SK-N-SH (cell line): Measurements from ENCODE around the gene TMEM187. TPM values are rescaled to one million over a fixed set of nuclear protein-coding genes. Genes with fewer than 3 reads are reported as not detected.

ENCODE experiments used
- CTCF ChIA-PET: fragments of 300-600, 350-600 bp; formaldehyde crosslinking; extraction: SDS; loops from one replicate; lab custom pipeline; 2021; lab: Yijun Ruan, JAX
- POLR2A ChIA-PET: fragments of 350-600 bp; sonication (Branson Sonifier 250); formaldehyde crosslinking; extraction: SDS; loops from one replicate; lab custom pipeline; 2020; ENCODE audit warnings: antibody characterized with exemption, inconsistent platforms; lab: Yijun Ruan, JAX
- DNase-seq: peaks from one replicate; pipeline ENCODE4 v3.0.0; 2012
- H2AFZ ChIP-seq: fragments of 200-600 bp; sonication (generic); 2 replicates; pipeline ENCODE4 v1.8.1; 2016; ENCODE audit warnings: antibody characterized with exemption, mild to moderate bottlenecking, low read depth
- H3F3A ChIP-seq: fragments of 200-600 bp; sonication (generic); replicated peaks from 2 replicates; pipeline ENCODE3; 2016; ENCODE audit warnings: antibody characterized with exemption, mild to moderate bottlenecking; ENCODE audit not compliant: insufficient read depth
- H3K27ac ChIP-seq, 2 experiments: fragments of 200-500 bp in 1 of 2; fragments of 200-600 bp in 1 of 2; sonication (Bioruptor generic) in 1 of 2; sonication (generic), shearing (Covaris generic) in 1 of 2; 2 replicates each; pipeline versions ENCODE4 v1.5.1 to v1.6.1; 2014 to 2016; ENCODE audit warnings: low read depth in 2 of 2, inconsistent platforms in 1 of 2, low read length in 1 of 2, mild to moderate bottlenecking in 1 of 2, mixed read lengths in 1 of 2
- H3K27me3 ChIP-seq: fragments of 200-600 bp; sonication (generic), shearing (Covaris generic); 2 replicates; pipeline ENCODE4 v1.6.1; 2016; ENCODE audit warnings: mixed run types; ENCODE audit not compliant: insufficient read depth
- H3K36me3 ChIP-seq, 2 experiments: fragments of 200-500 bp in 1 of 2; fragments of 200-600 bp in 1 of 2; sonication (Bioruptor generic) in 1 of 2; sonication (generic) in 1 of 2; replicated peaks in 1 of 2; 2 replicates each; pipeline versions ENCODE3 to v1.5.1; 2014 to 2016; ENCODE audit warnings: low read length in 1 of 2, mild to moderate bottlenecking in 1 of 2; ENCODE audit not compliant: insufficient read depth in 2 of 2, control insufficient read depth in 1 of 2
- H3K4me1 ChIP-seq, 2 experiments: fragments of 200-500 bp in 1 of 2; fragments of 200-600 bp in 1 of 2; sonication (Bioruptor generic) in 1 of 2; sonication (generic), shearing (Covaris generic) in 1 of 2; 2 replicates each; pipeline versions ENCODE4 v1.5.1 to v1.6.1; 2014 to 2016; ENCODE audit warnings: low read depth in 1 of 2, low read length in 1 of 2, mixed run types in 1 of 2; ENCODE audit not compliant: insufficient read depth in 2 of 2, control insufficient read depth in 1 of 2
- H3K4me2 ChIP-seq: fragments of 200-600 bp; sonication (generic), shearing (Covaris generic); 2 replicates; pipeline ENCODE4 v1.6.1; 2017; ENCODE audit warnings: mixed run types
- H3K4me3 ChIP-seq, 2 experiments: fragments of 200-500 bp in 1 of 2; fragments of 200-600 bp in 1 of 2; sonication (Bioruptor generic) in 1 of 2; sonication (generic), shearing (Covaris generic) in 1 of 2; 2 replicates each; pipeline versions ENCODE4 v1.5.1 to v1.8.1; 2014 to 2016; ENCODE audit warnings: low read depth in 2 of 2, inconsistent platforms in 1 of 2, low read length in 1 of 2, mild to moderate bottlenecking in 1 of 2, mixed read lengths in 1 of 2, moderate library complexity in 1 of 2
- H3K79me2 ChIP-seq: fragments of 200-600 bp; sonication (generic); 2 replicates; pipeline ENCODE4 v1.8.1; 2017; ENCODE audit warnings: mild to moderate bottlenecking; ENCODE audit not compliant: insufficient read depth
- H3K9ac ChIP-seq: fragments of 200-600 bp; sonication (generic); 2 replicates; pipeline ENCODE4 v1.6.1; 2017; ENCODE audit warnings: mixed run types
- H3K9me2 ChIP-seq: fragments of 200-600 bp; sonication (generic); 2 replicates; pipeline ENCODE4 v1.6.1; 2017; ENCODE audit warnings: mixed run types
- H3K9me3 ChIP-seq: fragments of 200-600 bp; sonication (generic); 2 replicates; pipeline ENCODE4 v1.6.1; 2017; ENCODE audit warnings: mixed run types, mild to moderate bottlenecking, moderate library complexity
- H4K20me1 ChIP-seq: fragments of 200-600 bp; sonication (generic); 2 replicates; pipeline ENCODE4 v1.6.1; 2017; ENCODE audit warnings: mild to moderate bottlenecking, mixed run types; ENCODE audit not compliant: insufficient read depth
- CHD2 ChIP-seq: fragments of 150-350 bp; IDR thresholded peaks from 2 replicates; pipeline ENCODE4 v1.6.1; 2018; ENCODE audit warnings: low read length; ENCODE audit not compliant: partially characterized antibody
- EP300 ChIP-seq, 2 experiments: IDR thresholded peaks; 2 replicates each; pipeline versions ENCODE4 v1.4.0 to v1.6.1; 2012; ENCODE audit warnings: borderline replicate concordance in 1 of 2, low read depth in 1 of 2, low read length in 1 of 2
- FOXM1 ChIP-seq: IDR thresholded peaks from 2 replicates; pipeline ENCODE4 v1.4.0; 2012; ENCODE audit warnings: low read depth, mild to moderate bottlenecking
- GATA2 ChIP-seq: sonication (generic); formaldehyde crosslinking; IDR thresholded peaks from 2 replicates; pipeline ENCODE4 v1.5.0; 2020; ENCODE audit warnings: mild to moderate bottlenecking, missing genetic modification reagents
- JUND ChIP-seq: IDR thresholded peaks from 2 replicates; pipeline ENCODE4 v1.4.0; 2012
- MEF2A ChIP-seq: IDR thresholded peaks from 2 replicates; pipeline ENCODE4 v1.4.0; 2012; ENCODE audit warnings: low read depth, borderline replicate concordance
- NFIC ChIP-seq: IDR thresholded peaks from 2 replicates; pipeline ENCODE4 v1.4.0; 2012; ENCODE audit warnings: borderline replicate concordance
- SIN3A ChIP-seq: IDR thresholded peaks from 2 replicates; pipeline ENCODE4 v1.6.1; 2012; ENCODE audit warnings: low read depth, mild to moderate bottlenecking, low read length, moderate library complexity, borderline replicate concordance
- TEAD4 ChIP-seq: IDR thresholded peaks from 2 replicates; pipeline ENCODE4 v1.4.0; 2012; ENCODE audit warnings: mild to moderate bottlenecking, borderline replicate concordance; ENCODE audit not compliant: insufficient read depth
- WGBS: methylation state at CpG from one replicate; pipeline ENCODE4 v1.1.6; 2017; ENCODE audit warnings: low lambda C conversion rate; 5-methylcytosine and 5-hydroxymethylcytosine counted together
- polyA plus RNA-seq, 3 experiments: library from polyadenylated mRNA; depleted of rRNA; stranded (reverse); fragments of >200 nt; gene quantifications; 2 replicates each; pipeline ENCODE4 v1.2.3, GENCODE V29; 2012
- TF ChIP-seq, protein P1 (sequence below): IDR thresholded peaks from 2 replicates; pipeline ENCODE4 v1.4.0; 2012; ENCODE audit warnings: low read depth
- TF ChIP-seq, protein P2 (sequence below): fragments of 200-600 bp; sonication (generic); IDR thresholded peaks from 2 replicates; pipeline ENCODE4 v1.6.1; 2017; ENCODE audit warnings: antibody characterized with exemption, mild to moderate bottlenecking, moderate library complexity
- TF ChIP-seq, protein P3 (sequence below): IDR thresholded peaks from 2 replicates; pipeline ENCODE4 v1.6.1; 2012; ENCODE audit warnings: mild to moderate bottlenecking, low read depth, low read length, moderate library complexity
- TF ChIP-seq, protein P4 (sequence below): IDR thresholded peaks from 2 replicates; pipeline ENCODE4; 2012
- TF ChIP-seq, protein P5 (sequence below): IDR thresholded peaks from 2 replicates; pipeline ENCODE4 v1.4.0; 2012; ENCODE audit warnings: low read depth, borderline replicate concordance
- TF ChIP-seq, protein P6 (sequence below): fragments of 150-350 bp; IDR thresholded peaks from 2 replicates; pipeline ENCODE4 v1.6.1; 2016; ENCODE audit warnings: mild to moderate bottlenecking, low read depth, low read length

The TMEM187 gene
- polyA plus RNA-seq, 1 of the 3 experiments (the other 2 are of a cell fraction) = 10.9 TPM

DNA sequence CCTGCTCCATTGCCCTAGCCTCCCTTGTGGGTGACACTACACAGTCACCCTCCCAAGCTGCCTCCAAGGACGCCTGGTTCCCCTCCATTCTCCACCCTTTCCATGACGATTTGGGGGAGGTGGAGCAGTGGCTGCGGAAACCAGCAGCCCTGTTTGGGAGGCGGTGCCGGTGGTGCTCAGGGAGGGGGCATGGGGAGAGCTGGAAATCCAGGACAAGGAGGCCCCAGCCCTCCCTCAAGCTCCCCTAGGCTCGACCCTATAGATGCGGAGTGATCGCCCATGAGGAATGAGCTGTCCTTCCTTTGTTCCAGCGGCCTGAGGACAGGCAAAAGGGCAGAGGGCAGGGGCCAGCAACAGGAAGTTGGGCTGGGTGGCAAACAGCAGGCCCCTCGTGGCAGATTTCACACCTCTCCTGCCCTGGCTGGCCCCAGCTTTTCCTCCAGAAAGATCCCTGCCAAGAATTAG is 24.5 kb upstream of the TMEM187 start:
- CTCF ChIA-PET = interaction anchor here (0.6 to 11.8 kb wide), 7 partner anchors 11 to 818 kb away, joined by 3 to 271 read pairs (median 21); partner anchors contain the start of genes ARHGAP4, HCFC1, NAA10 and PLXNB3
- H3K27ac ChIP-seq = no peak overlapping the region
- POLR2A ChIA-PET = interaction anchor here (1.3 kb wide), 1 partner anchor 21 kb away, joined by 3 read pairs; no protein-coding TSS in a partner anchor

DNA sequence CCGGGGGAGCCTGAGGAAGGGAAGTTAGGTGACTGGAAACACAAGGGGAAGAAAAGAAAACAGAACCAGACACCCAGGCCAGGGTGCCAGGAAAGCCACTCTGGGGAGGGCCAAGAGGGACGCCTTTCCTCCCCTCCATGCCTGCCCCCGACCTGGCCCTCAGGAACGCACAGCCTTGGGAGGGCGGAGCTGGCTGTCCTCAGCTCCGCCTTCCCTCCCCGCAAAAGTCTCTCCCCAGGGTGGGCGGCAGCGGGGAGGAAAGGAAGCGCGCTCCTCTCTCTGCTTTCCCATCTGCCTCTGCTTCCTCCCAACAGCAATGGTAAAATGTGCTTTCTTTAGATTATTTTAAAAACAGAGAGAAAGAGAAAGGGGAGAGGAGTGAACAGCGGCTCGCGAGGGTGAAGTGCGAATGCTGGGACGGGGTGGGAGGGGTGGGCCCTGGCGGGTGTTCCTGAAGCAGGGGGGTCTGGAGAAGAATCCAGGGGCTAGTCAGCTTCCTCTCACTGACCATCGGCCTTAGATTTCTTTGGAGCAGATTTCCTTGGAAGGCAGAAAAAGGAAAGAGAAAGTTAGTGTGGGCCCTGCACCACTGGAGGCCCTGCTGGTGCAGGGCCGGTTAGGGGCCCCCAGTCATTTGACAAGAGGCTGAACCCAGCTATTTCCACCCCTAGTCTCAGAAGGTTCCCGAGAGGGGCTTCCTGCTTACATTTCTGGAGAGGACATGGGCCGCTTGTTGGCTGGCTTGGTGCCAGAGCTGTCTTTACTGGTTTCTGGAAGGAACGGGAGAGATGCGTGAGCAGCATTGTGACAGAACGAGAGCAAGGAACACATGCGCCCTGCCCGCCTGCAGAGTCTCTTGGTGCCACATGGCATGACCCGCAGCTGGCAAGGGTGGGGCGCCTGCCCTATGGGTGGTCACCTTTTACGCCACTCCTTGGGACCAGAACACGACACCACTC is 23.4 kb upstream of the TMEM187 start:
- Histone ChIP-seq H3K27ac (no peak overlapping the region), H3K9me3 (no peaks in the 10 kb centered on the region), H3F3A (peaks cover 19% of the 10 kb centered on the region), H3K36me3 (peaks cover 13 to 65% of the 10 kb centered on the region in 2 experiments), H4K20me1 (peaks cover 14% of the 10 kb centered on the region; the same call in 1 of the 2 replicates), H3K27me3 (no peaks in the 10 kb centered on the region), H3K79me2 (no peaks in the 10 kb centered on the region), H3K4me1 (peaks cover 0 to 2% of the 10 kb centered on the region in 2 experiments; a peak in 1 of 4 replicates), H3K4me2 (no peak overlapping the region), H3K4me3 (no peak overlapping the region), H2AFZ (no peak overlapping the region), H3K9ac (no peak overlapping the region), H3K9me2 (no peaks in the 10 kb centered on the region)
- no peak for DNase-seq
- ChIA-PET POLR2A (no interaction called here), CTCF (interaction anchor here (1.1 to 11.8 kb wide), 10 partner anchors 9 to 991 kb away, joined by 3 to 271 read pairs (median 4); partner anchors contain the start of genes ARHGAP4, HCFC1, NAA10 and PLXNB3)
- WGBS = 95% methylated on average over 24 of the region's 30 CpGs
- TF ChIP-seq FOXM1 (no peak), EP300 (IDR thresholded peaks at IDR 0.05; ENCODE audit: borderline replicate concordance in 1 of 2, low read depth in 1 of 2, low read length in 1 of 2) (no peak), JUND (no peak), MEF2A (no peak), TEAD4 (no peak), SIN3A (no peak), NFIC (no peak)
- TF ChIP-seq, protein P1, sequence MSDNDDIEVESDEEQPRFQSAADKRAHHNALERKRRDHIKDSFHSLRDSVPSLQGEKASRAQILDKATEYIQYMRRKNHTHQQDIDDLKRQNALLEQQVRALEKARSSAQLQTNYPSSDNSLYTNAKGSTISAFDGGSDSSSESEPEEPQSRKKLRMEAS = no peak
- TF ChIP-seq, protein P2, sequence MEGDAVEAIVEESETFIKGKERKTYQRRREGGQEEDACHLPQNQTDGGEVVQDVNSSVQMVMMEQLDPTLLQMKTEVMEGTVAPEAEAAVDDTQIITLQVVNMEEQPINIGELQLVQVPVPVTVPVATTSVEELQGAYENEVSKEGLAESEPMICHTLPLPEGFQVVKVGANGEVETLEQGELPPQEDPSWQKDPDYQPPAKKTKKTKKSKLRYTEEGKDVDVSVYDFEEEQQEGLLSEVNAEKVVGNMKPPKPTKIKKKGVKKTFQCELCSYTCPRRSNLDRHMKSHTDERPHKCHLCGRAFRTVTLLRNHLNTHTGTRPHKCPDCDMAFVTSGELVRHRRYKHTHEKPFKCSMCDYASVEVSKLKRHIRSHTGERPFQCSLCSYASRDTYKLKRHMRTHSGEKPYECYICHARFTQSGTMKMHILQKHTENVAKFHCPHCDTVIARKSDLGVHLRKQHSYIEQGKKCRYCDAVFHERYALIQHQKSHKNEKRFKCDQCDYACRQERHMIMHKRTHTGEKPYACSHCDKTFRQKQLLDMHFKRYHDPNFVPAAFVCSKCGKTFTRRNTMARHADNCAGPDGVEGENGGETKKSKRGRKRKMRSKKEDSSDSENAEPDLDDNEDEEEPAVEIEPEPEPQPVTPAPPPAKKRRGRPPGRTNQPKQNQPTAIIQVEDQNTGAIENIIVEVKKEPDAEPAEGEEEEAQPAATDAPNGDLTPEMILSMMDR = no peak
- TF ChIP-seq, protein P3, sequence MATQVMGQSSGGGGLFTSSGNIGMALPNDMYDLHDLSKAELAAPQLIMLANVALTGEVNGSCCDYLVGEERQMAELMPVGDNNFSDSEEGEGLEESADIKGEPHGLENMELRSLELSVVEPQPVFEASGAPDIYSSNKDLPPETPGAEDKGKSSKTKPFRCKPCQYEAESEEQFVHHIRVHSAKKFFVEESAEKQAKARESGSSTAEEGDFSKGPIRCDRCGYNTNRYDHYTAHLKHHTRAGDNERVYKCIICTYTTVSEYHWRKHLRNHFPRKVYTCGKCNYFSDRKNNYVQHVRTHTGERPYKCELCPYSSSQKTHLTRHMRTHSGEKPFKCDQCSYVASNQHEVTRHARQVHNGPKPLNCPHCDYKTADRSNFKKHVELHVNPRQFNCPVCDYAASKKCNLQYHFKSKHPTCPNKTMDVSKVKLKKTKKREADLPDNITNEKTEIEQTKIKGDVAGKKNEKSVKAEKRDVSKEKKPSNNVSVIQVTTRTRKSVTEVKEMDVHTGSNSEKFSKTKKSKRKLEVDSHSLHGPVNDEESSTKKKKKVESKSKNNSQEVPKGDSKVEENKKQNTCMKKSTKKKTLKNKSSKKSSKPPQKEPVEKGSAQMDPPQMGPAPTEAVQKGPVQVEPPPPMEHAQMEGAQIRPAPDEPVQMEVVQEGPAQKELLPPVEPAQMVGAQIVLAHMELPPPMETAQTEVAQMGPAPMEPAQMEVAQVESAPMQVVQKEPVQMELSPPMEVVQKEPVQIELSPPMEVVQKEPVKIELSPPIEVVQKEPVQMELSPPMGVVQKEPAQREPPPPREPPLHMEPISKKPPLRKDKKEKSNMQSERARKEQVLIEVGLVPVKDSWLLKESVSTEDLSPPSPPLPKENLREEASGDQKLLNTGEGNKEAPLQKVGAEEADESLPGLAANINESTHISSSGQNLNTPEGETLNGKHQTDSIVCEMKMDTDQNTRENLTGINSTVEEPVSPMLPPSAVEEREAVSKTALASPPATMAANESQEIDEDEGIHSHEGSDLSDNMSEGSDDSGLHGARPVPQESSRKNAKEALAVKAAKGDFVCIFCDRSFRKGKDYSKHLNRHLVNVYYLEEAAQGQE = no peak
- TF ChIP-seq, protein P4, sequence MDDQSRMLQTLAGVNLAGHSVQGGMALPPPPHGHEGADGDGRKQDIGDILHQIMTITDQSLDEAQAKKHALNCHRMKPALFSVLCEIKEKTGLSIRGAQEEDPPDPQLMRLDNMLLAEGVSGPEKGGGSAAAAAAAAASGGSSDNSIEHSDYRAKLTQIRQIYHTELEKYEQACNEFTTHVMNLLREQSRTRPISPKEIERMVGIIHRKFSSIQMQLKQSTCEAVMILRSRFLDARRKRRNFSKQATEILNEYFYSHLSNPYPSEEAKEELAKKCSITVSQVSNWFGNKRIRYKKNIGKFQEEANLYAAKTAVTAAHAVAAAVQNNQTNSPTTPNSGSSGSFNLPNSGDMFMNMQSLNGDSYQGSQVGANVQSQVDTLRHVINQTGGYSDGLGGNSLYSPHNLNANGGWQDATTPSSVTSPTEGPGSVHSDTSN = no peak
- TF ChIP-seq, protein P5, sequence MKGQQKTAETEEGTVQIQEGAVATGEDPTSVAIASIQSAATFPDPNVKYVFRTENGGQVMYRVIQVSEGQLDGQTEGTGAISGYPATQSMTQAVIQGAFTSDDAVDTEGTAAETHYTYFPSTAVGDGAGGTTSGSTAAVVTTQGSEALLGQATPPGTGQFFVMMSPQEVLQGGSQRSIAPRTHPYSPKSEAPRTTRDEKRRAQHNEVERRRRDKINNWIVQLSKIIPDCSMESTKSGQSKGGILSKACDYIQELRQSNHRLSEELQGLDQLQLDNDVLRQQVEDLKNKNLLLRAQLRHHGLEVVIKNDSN = no peak

More for the DNA sequence above, 24.5 kb upstream of the TMEM187 start:
- no peak for TF ChIP-seq GATA2 (CRISPR knock-in tag)
- TF ChIP-seq CHD2 = no peak
- TF ChIP-seq, protein P6, sequence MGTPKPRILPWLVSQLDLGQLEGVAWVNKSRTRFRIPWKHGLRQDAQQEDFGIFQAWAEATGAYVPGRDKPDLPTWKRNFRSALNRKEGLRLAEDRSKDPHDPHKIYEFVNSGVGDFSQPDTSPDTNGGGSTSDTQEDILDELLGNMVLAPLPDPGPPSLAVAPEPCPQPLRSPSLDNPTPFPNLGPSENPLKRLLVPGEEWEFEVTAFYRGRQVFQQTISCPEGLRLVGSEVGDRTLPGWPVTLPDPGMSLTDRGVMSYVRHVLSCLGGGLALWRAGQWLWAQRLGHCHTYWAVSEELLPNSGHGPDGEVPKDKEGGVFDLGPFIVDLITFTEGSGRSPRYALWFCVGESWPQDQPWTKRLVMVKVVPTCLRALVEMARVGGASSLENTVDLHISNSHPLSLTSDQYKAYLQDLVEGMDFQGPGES = no peak
- TF ChIP-seq MEF2A = no peak
- peaks cover 12 to 56% of the 10 kb centered on the region in 2 experiments for H3K36me3 ChIP-seq
- no peak overlapping the region for H3K9ac ChIP-seq
- no peak for DNase-seq
- no peak overlapping the region for H2AFZ ChIP-seq
- H3K4me1 ChIP-seq = peaks cover 0 to 2% of the 10 kb centered on the region in 2 experiments; a peak in 1 of 4 replicates
- H3K9me3 ChIP-seq = no peaks in the 10 kb centered on the region
- WGBS = 87% methylated on average over 10 of the region's 10 CpGs
- H3F3A ChIP-seq = peaks cover 19% of the 10 kb centered on the region
- no peak overlapping the region for H3K4me3 ChIP-seq
- H3K9me2 ChIP-seq = no peaks in the 10 kb centered on the region
- H3K27me3 ChIP-seq = no peaks in the 10 kb centered on the region
- H3K79me2 ChIP-seq = no peaks in the 10 kb centered on the region
- peaks cover 12% of the 10 kb centered on the region; the same call in 1 of the 2 replicates for H4K20me1 ChIP-seq
- no peak overlapping the region for H3K4me2 ChIP-seq
